Keratinocyte (primary cell): ENCODE data around the gene PAIP1. TPM values are rescaled to one million over a fixed set of nuclear protein-coding genes. Genes with fewer than 3 reads are reported as not detected.

ENCODE experiments used
- DNase-seq: peaks from one replicate; pipeline ENCODE4 v3.0.0-alpha.2; 2011; ENCODE audit warnings: low read depth, missing footprints, low spot score
- FAIRE-seq: peaks from 2 replicates; lab custom pipeline; 2011; peaks lifted over from hg19 to GRCh38; lab: Jason Lieb, UNC
- H2AFZ ChIP-seq: 2 replicates; pipeline ENCODE4 v1.6.0; 2012; ENCODE audit warnings: low read length, control low read depth, inconsistent platforms; ENCODE audit not compliant: control insufficient read depth
- H3K27ac ChIP-seq: 2 replicates; pipeline ENCODE4 v1.5.1; 2011; ENCODE audit warnings: low read length; ENCODE audit not compliant: control insufficient read depth, insufficient read depth
- H3K27me3 ChIP-seq: 3 replicates; pipeline ENCODE4 v1.6.0; 2011; ENCODE audit warnings: low read length; ENCODE audit not compliant: control insufficient read depth, insufficient read depth; ENCODE audit errors: extremely low read depth
- H3K36me3 ChIP-seq, 2 experiments: 2 replicates in 1 of 2; 3 replicates in 1 of 2; pipeline ENCODE4 v1.5.1; 2011; ENCODE audit warnings: low read length in 2 of 2, mild to moderate bottlenecking in 1 of 2; ENCODE audit not compliant: control insufficient read depth in 2 of 2, insufficient read depth in 2 of 2; ENCODE audit errors: extremely low read depth in 1 of 2
- H3K4me1 ChIP-seq: 3 replicates; pipeline ENCODE4 v1.5.1; 2011; ENCODE audit warnings: low read length; ENCODE audit not compliant: control insufficient read depth, insufficient read depth; ENCODE audit errors: extremely low read depth
- H3K4me2 ChIP-seq: 3 replicates; pipeline ENCODE4 v1.6.0; 2011; ENCODE audit warnings: low read depth, low read length; ENCODE audit not compliant: control insufficient read depth, insufficient read depth; ENCODE audit errors: extremely low read depth
- H3K4me3 ChIP-seq, 3 experiments: fragments of 200-600 bp in 1 of 3; sonication (generic) in 1 of 3; 2 replicates in 2 of 3; 3 replicates in 1 of 3; pipeline ENCODE4 v1.5.1; 2011 to 2016; ENCODE audit warnings: low read length in 3 of 3, mild to moderate bottlenecking in 3 of 3, control low read depth in 2 of 3, inconsistent platforms in 1 of 3, low read depth in 1 of 3, mixed read lengths in 1 of 3, mixed run types in 1 of 3, moderate library complexity in 1 of 3; ENCODE audit not compliant: control insufficient read depth in 2 of 3, insufficient read depth in 2 of 3; ENCODE audit errors: extremely low read depth in 1 of 3
- H3K79me2 ChIP-seq: 2 replicates; pipeline ENCODE4 v1.6.0; 2012; ENCODE audit warnings: low read length; ENCODE audit not compliant: control insufficient read depth, insufficient read depth
- H3K9ac ChIP-seq: 3 replicates; pipeline ENCODE4 v1.6.0; 2011; ENCODE audit warnings: low read length; ENCODE audit not compliant: control insufficient read depth, insufficient read depth; ENCODE audit errors: extremely low read depth
- H3K9me1 ChIP-seq: 3 replicates; pipeline ENCODE4 v1.6.0; 2011; ENCODE audit warnings: low read length; ENCODE audit not compliant: control insufficient read depth, insufficient read depth; ENCODE audit errors: extremely low read depth
- H3K9me3 ChIP-seq: 2 replicates; pipeline ENCODE4 v1.5.1; 2012; ENCODE audit warnings: low read depth, low read length; ENCODE audit not compliant: control insufficient read depth
- H4K20me1 ChIP-seq: 3 replicates; pipeline ENCODE4 v1.6.0; 2011; ENCODE audit warnings: low read length; ENCODE audit not compliant: control insufficient read depth, insufficient read depth; ENCODE audit errors: extremely low read depth
- CTCF ChIP-seq, 3 experiments: IDR thresholded peaks in 1 of 3; conservative IDR thresholded peaks in 1 of 3; optimal IDR thresholded peaks in 1 of 3; 2 replicates in 2 of 3; 3 replicates in 1 of 3; pipeline versions ENCODE3 to v1.5.1; 2011; ENCODE audit warnings: low read length in 3 of 3, mild to moderate bottlenecking in 3 of 3, moderate library complexity in 2 of 3, control low read depth in 1 of 3, inconsistent platforms in 1 of 3; ENCODE audit not compliant: insufficient read depth in 2 of 3; ENCODE audit errors: extremely low read depth in 1 of 3
- EZH2 ChIP-seq: IDR thresholded peaks from one replicate; pipeline ENCODE4 v1.6.1; 2012; ENCODE audit warnings: inconsistent platforms, mild to moderate bottlenecking, low read length, moderate library complexity
- dilution Hi-C: fragments of 300-500 bp; cut with MboI; formaldehyde crosslinking; loops from one replicate; pipeline ENCODE4 v1.7.0; 2020; ENCODE audit warnings: low sequenced_read_pairs; ENCODE audit not compliant: extremely low pct_ligation_motif_present
- polyA plus RNA-seq, 5 experiments: library from polyadenylated mRNA; depleted of rRNA in 3 of 5; stranded (reverse) in 3 of 5; stranded (forward) in 1 of 5; unstranded in 1 of 5; fragments of >200 nt; gene quantifications; 1 replicate in 1 of 5; 2 replicates in 3 of 5; 3 replicates in 1 of 5; pipeline versions ENCODE4 v1.2.1 to v1.2.3, GENCODE V29; 2011 to 2012; ENCODE audit warnings: missing spikeins in 2 of 5, low read depth in 1 of 5, low replicate concordance in 1 of 5

Gene PAIP1
- polyA plus RNA-seq, 1 donor (not counting 4 experiments of a cell fraction or from before 2014, with no cell fraction given), result 115 TPM

GRCh38 chr5:43584166-43584699 is 27.4 kb upstream of the PAIP1 start:
- TF ChIP-seq CTCF (optimal IDR thresholded peaks at IDR 0.05 in 1 of 3, IDR thresholded peaks at IDR 0.05 in 1 of 3, conservative IDR thresholded peaks at IDR 0.05 in 1 of 3; ENCODE audit: extremely low read depth in 1 of 3, insufficient read depth in 2 of 3, low read length in 3 of 3), result no peak
- no peak for TF ChIP-seq EZH2
- no peak overlapping the region for H3K4me2 ChIP-seq

GRCh38 chr5:43583724-43584123 is 26.8 kb upstream of the PAIP1 start:
- Histone ChIP-seq H3K4me3 (no peak overlapping the region), H3K9me1 (no peaks in the 10 kb centered on the region), H3K27me3 (no peaks in the 10 kb centered on the region), H3K9me3 (no peaks in the 10 kb centered on the region), H3K79me2 (no peaks in the 10 kb centered on the region), H3K36me3 (no peaks in the 10 kb centered on the region), H3K9ac (no peak overlapping the region), H3K27ac (no peak overlapping the region), H3K4me2 (no peak overlapping the region), H2AFZ (no peak overlapping the region), H4K20me1 (no peaks in the 10 kb centered on the region), H3K4me1 (no peaks in the 10 kb centered on the region)
- dilution Hi-C loops, result no loop called here
- FAIRE-seq (no peak), DNase-seq (no peak)
- TF ChIP-seq EZH2 (no peak), CTCF (optimal IDR thresholded peaks at IDR 0.05 in 1 of 3, IDR thresholded peaks at IDR 0.05 in 1 of 3, conservative IDR thresholded peaks at IDR 0.05 in 1 of 3; ENCODE audit: extremely low read depth in 1 of 3, insufficient read depth in 2 of 3, low read length in 3 of 3) (no peak)

More at GRCh38 chr5:43584166-43584699, 27.4 kb upstream of the PAIP1 start:
- no peaks in the 10 kb centered on the region for H4K20me1 ChIP-seq
- H3K27ac ChIP-seq, result no peak overlapping the region
- no peaks in the 10 kb centered on the region for H3K9me3 ChIP-seq
- no peaks in the 10 kb centered on the region for H3K27me3 ChIP-seq
- no peak for FAIRE-seq
- H3K36me3 ChIP-seq, result no peaks in the 10 kb centered on the region
- H3K9me1 ChIP-seq, result no peaks in the 10 kb centered on the region
- no peak overlapping the region for H3K9ac ChIP-seq
- H3K79me2 ChIP-seq, result no peaks in the 10 kb centered on the region
- dilution Hi-C loops, result no loop called here
- H2AFZ ChIP-seq, result no peak overlapping the region
- no peak for DNase-seq
- no peaks in the 10 kb centered on the region for H3K4me1 ChIP-seq
- H3K4me3 ChIP-seq, result no peak overlapping the region
